Islet of Langerhans (tissue), 1 donor: Measurements from ENCODE around the gene ZNF536.

Experiments
- FAIRE-seq: peaks from one replicate; lab custom pipeline; 2011; peaks lifted over from hg19 to GRCh38; lab: Jason Lieb, UNC

The ZNF536 gene

DNA sequence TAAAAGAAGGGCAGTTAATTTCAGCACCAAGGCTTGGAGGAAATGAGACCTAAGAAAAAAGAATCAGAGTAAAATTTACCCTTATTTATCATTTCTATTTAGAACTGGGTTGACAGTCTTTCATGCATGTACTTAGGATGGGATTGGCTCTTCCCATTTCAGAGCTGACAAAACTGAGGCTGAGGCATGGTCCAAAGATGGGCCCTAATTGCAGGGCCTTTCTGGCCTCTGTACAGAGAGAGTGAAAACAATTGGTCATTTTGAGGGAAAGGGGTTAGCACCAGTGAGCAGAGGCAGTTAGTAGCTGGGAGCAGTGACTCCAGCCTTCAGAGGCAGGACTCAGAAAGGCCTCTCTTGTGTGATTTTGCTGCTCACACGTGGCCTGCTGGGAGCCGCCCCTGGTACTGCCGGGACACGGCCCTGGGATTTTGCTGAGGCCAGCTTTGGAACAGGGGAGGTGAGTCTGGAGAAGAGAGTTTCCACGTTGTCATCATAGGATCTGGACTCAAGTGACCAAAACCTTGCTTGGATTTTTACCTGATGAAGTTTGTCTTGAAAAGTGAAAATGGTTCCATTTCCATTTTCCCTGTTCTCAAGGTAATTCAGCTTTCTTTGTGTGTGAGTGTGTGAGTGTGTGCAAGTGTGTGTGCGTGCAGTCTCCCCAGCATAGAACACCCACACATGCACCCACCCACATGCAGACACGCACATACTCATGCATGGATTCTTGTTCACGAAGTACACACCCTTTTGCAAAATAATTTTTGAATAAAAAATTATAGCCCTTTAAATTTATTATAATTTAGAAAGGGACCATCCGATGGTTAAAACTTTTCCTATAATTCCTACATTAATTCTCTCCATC is at the start of gene ZNF536:
TSS of gene ZNF536 (plus strand) at position 425 of the 865 bp plus-strand sequence. CDS start 71,179 bp downstream, outside the sequence.
- no peak for FAIRE-seq

DNA sequence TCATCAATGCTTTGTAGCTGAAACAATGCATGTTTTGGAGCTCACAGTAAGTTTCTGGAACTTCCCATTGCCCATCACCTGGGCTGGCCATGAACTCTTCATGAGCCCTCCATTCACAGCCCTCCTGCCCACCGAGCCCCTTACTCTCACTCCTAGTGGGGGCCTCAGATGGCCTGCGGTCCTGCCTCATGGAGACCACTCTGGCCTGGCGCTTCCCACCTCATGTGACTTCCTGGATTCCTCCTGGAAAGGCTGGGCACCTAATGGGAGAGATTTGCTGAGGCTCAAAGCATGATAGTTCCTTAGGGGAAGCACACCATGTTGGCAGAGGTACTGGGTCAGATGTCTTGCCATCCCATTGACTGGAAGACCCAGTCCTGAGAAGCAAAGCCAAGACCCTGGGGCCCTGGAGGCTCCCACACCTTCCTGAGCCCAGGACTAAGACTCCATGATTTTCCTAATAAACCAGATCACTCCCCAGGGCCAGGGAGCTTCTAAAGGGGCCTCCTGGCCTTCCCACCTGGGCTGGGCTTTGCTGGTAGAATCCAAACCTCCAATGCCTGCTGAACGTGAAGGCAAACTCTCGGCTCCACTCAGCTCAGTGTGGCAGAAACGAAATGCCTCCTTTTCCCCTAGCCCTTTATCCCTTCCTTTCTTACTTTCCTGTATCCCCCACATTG is 49.4 kb upstream of the ZNF536 start:
- FAIRE-seq = no peak

DNA sequence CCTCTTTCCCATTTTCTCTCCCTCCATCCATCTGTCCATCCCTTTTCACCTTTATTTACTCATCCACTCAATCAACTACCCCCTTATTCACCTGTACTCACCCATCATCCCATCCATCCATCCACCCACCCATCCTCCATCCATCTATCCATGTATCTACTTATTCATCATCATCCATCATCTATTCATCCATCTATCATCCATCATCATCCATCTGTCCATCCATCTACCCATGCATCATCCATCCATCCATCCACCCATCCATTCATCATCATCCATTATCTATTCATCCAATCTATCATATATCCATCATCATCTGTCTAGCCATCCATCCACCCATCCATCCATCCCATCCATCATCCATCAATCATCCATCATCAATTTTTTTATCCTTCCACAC is 48.3 kb upstream of the ZNF536 start:
- FAIRE-seq = no peak

DNA sequence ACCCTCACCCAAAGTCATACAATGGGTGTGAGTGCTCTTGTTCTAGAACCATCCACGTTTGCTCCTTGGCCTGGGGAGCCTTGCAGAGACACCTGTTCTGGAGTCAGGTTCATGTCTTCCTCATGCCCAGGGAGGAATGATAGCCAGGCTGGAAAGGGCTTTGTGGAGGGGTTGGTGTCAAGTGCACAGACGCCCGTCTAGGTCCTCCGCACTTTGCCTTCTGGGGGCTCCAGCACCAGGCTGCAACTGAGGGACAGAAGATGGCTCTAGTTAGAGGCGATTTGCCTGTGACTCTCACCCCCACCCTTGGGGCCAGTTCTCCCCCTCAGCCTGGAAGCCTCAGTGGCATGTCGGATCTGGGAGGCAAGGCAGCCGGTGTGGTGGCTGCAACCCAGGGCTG is 47.2 kb upstream of the ZNF536 start:
- FAIRE-seq = no peak

DNA sequence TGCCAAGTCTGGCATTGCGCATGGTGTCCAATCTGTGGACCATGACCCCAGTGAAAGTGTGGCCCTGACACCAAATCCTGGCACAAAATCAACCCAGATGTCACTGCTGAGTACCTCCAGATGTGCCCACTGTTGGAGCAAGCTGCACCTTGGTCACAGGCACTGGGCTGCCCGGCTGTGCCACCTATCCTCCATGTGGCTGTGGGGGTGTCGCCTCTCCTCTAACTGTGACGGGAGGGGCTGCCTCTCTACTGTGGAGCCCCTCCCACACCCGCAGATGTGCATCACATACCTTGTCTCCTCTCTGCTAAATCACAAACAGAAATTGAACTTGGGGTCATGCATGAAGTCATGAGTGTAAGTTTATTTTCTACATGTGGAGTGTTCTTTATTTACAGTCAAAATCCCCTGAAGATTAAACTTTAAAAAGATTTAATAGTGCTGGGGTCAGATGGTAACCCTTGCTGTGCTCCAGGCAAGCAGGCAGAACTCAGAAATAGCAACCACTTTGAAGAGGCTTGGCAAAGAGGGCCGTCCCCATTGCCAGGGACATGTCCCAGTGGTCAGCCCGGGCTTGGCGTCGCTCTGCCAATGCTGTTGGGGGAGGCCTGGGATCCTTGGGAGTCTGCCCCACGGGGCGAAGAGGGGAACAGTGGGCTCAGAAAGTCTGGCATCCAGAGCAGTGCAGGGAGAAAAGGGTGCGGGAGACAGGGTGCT is 46.4 kb upstream of the ZNF536 start:
- FAIRE-seq = no peak

DNA sequence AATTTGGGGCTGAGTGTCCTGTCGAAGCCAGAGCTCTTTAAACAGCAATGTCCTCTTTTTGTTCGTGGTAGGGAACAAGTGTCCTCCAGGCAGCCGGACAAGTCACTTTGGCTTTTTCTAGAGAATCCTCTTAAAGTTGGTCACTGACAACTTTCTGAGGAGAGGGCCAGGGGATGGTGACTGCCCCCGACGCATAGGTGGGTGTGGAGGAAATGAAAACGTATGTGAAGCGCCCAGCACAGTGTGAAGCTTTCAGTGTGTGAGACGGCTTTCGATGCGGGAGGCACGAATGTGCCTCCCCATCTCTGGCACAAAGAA is 45.8 kb upstream of the ZNF536 start:
- FAIRE-seq = no peak

DNA sequence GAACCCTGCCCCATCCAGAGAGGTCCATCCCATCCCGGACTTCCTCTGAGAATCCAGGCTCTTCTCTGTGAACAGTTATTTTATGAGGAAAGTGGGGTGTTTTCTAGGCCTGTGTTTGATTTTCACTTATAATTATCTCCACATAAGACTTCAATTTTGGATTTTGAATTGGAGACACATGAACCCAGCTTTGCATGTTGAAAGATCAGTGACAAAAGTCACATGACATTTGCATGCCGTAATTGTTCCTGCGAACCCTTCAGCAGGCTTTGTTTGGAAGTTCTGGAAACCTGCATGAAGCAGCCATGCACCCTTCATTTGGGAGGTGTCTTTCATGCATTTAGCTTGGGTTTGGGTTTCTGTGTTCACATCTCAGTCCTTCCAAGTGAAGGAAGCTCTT is 44.9 kb upstream of the ZNF536 start:
- no peak for FAIRE-seq

DNA sequence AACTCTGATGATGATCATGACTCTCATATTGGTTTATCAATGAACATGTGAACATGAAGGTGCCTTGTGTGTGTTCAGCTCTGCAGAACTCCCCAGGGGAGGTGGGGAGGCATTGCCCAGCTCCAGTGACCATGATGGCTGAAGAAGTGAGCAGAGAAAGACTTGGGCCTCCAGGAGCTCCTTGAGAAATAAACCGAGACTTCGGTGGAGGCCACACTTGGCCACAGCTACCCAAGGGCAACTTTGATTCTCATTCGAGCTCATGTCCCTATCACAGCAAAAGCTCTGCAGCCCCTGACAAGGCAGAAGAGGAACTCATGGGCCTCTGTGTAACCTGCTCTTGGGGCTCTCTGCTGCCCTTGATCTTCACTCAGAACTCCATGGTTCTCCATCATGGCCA is 44.1 kb upstream of the ZNF536 start:
- no peak for FAIRE-seq

DNA sequence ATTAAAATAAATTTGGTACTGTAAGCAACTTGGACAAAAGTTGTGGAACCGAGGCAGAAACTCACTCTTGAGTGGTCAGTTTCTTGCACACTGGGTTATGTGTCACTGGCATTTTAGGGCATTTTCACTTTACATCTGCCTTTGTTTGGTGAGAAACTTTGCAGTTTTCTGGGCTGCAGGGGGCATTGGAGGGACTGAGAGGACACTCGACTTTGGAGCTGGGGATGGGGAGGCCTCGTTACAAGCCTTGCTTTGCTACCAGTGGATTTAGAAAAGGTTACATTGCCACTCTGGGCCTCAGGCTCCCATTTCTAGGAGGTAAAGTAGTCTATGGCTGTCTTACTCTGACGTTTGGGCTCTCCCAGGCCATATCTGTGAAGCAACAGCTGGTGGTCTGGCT is 41.9 kb upstream of the ZNF536 start:
- no peak for FAIRE-seq

DNA sequence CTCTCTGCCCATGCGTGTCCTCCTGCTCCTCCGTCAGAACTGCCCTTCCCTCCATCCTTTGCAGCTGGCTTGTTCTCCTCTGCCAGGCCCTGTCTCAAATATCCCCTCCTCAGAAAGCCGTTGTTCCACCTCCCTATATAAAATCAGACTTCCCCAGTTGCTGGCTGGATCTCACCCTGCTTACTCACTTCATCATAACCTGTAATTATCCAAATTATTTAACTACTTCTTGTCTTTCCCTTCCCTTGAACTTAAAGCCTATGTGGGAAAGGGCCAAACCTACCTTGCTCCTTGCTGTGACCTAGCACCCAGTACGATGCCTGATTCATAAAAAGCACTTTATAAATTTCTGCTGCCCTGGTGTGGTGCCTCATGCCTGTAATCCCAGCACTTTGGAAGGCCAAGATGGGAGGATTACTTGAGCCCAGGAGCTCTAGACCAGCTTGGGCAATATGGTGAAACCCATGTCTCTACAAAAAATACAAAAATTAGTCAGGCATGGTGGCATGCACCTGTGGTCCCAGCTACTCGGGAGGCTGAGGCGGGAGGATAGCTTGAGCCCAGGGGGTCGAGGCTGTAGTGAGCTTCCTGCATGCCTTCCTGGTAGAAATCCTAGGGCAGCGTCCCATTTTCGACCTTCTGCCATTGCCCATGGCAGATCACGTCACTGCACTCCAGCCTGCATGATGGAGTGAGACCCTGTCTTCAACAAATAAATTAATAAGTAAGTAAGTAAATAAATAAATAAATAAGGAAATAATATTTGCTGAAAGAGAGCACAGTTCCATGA is 39.5 kb upstream of the ZNF536 start:
- FAIRE-seq = no peak

DNA sequence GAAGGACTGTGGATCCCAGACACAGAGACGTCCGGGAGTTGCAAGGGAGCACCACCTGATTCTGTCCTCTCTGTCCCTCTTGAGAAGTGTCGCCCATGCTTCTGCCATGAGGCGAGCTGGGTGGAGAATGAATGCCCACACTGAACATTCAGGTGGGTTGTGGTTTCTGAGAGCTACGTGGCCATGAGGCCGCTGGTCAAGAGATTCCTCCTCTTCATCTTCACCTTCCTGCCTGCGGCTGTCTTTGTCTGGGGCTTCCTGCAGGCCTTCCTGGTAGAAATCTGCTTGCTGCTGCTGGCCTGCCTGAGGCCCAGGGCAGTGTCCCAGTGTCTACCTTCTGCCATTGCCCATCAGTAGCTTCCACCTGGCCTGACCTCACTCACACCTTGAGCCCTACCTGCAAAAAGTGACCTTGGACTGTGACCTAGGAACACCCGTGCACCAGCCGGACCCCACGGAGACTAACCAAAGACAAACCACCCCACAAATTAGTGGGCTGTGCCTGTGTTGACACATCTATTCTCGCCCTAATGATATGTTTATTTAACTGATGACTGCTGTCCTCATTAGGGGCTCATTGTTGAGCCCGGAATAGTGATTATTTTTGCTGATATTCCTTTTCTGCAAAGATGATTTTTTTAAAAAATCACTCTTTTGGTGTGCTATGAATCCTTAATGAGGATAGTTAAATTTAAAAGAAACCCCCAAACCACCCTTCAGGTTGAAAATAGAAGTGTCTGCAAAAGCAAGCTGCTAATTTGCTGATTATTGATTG is 38.7 kb upstream of the ZNF536 start:
- FAIRE-seq = no peak

DNA sequence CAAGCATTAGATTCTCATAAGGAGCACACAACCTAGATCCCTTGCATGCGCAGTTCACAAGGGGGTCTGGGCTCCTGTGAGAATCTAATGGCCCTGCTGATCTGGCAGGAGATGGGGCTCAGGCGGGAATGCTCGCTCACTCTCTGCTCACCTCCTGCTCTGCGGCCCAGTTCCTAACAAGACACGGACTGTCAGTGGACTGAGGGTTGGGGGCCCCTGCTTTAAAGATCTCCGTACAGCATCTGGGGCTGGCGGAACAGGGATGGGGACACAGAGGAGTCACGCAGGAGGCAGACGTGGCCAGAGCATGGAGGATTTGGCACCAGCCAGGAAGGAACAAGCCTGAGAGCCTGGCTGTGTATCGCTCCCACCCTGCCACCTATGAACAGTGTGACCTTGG is 37.3 kb upstream of the ZNF536 start:
- FAIRE-seq = no peak

DNA sequence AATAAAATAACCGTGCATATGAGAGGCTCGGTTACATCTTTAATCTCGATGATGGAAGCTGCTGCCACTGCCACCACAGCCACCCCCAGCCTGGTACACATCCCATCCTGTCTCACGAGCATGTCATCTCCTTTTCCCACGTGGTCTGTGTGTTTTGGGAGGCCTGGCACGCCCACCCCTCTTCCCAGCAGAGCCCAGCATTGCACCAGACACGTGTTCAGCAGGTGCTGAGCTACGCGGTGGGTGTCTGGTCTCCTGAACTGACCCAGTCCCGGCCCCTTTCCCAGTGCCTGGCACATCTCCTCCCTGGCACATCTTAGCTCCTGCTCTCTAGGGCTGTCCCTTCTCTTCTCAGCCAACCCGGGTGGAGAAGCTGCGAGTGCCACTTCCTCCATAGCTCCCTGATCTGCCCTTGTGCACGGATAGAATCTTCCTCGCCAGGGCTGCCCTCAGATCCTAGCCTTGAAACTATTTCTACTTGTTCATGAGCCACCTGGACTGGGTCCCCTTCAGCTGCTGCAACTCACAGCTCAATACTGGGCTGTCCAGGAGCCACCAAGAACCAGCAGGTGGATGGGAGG is 36.8 kb upstream of the ZNF536 start:
- no peak for FAIRE-seq

DNA sequence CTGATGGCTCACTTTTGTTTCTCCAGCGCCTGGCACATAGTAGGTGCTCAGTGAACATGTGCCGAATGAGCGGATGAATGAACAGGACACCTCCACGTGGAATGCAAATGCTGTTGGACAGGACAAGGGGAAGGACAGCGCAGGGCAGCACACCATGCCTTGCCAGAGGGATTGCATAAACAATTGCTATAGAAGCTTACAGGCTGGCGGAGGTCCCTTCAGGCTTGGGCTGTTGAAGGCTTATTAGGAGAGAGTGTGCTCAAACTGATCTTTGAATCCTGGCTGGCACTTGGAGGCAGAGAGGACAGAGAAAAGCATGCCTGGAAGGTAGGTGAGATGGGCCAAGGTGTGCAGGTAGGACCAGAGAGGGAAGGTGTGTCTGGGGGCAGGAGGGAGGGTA is 35.9 kb upstream of the ZNF536 start:
- no peak for FAIRE-seq

DNA sequence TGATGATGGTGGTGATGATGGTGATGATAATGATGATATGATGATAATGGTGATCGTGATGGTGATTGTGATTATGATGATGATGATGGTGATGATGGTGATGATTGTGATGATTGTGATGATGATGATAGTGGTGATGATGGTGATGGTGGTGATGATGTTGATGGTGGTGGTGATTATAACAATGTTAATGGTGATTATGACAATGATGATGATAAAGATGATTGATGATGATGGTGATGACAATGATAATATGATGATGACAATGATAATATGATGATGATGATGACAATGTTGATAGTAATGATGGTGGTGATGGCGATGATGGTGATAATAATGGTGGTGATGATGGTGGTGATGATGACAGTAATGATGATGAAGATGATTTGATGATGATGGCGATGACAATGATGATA is 34.1 kb upstream of the ZNF536 start:
- FAIRE-seq = no peak

DNA sequence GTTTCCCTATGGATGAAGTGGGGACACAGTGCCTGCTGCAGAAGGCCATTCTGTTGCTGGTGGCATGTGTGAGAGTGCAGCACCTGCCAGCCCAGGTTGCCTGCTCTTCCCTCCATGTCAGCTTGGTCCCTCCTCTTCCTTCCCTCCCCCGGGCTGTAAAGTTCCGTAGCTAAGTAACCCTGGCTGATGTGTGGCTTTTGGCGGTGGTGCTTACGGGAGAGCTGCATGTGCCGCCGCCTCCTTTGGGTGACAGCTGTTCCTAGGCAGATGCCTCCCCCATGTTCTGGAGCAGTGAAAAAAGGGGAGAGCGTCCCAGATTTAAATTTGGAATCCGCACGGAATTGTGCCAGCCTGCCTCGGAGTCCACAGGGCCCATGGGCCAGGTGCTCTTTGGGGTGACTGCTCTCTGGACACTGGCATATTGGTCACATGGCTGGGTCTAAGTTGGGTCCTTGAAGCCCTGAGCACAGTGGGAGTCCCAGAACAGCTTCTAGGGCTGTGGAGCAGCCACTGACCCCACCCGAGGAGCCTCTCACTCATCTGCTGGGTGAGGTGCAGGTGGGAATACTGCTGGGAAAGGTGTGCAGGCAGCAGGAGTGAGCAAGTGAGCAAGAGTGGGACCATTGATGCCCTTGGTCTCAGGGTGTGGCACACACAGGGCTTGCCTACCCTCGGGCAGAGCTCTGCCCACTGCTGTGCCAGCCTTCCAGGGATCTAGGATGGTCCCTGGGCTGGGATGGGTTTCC is 33.1 kb upstream of the ZNF536 start:
- no peak for FAIRE-seq

DNA sequence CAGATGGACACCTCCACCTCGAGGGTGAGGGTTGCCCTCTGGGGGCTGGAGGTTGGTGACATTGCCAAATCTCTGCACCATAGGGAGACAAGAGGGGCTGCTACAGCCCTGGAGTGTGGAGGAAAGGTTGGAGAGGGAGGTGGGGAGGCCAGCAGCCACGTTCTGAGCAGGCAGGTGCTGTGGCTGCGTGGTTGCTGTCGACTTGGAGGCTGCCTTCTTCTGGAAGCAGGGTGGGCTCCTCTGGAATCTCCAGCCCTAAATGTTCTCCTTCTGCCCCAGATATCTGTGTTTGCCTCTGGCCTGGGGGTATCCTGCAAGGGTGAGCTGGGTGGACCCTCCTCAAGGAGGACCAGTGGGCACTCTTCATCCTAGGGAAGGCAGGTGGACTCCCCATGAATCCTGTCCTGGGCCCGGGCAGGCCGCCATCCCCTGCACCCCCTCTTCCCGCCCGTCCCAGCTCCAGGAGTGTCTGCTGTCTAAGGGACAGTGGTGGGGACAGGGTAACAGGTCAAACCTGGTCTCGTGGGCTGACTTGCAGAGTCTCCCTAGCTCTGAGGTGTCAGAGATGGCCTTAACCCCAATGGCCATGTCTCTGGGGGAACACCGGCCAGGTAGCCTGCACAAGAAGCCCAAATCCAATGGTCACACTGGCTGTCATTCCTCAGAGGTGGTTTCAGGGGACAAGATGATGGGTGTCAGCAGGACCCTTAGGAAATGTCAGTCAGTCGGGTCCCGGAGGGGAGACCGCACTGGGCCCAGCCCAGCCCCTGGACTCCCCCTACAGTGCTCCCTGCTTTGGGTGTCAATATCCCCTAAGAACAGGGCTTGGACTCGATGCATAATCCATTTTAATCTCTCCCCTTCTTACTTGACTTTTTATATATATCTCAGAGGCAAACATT is 32.3 kb upstream of the ZNF536 start:
- FAIRE-seq = no peak

DNA sequence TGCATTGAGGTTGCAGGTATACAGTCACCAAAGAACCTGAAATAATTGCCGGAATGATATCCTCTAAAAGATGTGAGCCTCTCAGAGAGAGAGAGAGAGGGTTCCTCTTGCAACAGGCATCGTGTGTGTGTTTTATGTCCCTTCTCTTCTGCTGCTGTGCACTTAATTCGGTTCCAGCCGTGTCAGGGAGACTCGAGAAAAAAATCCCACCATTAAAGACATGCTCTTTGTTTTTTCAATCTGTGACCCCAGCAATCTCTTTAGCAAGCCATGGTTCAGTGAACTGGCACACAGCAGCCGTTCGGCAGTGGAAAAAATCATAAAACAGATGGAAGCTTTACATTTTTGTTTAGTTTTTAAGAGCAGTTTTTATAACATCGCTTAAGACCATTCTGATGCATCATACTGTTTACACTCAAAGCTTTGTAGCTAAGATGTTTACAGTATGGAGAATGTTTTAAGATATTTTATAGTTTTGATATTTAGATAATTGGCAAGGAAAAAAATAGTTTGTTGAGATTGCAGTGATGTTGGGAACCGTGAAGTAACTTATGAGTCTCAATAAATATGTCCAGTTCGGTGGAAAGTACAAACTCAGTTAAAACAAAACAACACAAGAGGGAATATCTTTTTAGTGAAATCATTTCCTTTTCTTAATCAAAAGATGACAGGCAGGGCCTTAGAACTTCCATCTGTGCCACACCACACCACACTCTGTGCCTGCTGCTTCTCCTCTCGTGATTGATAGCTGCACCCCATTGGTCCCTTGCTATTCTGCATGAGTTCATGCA is 31.2 kb upstream of the ZNF536 start:
- no peak for FAIRE-seq
